DOHH2 (cell line): ENCODE measurements around the gene THEM5.

Experiments
- H3F3A ChIP-seq: fragments of 200-600 bp; sonication (generic), shearing (Covaris generic); 2 replicates; pipeline ENCODE4 v1.6.0; 2016; ENCODE audit warnings: antibody characterized with exemption, mild to moderate bottlenecking; ENCODE audit not compliant: control insufficient read depth, insufficient read depth
- H3K27ac ChIP-seq: fragments of 200-600 bp; sonication (generic); 2 replicates; pipeline ENCODE4 v1.5.1; 2014; ENCODE audit warnings: low read depth, mild to moderate bottlenecking, low read length, moderate library complexity
- H3K27me3 ChIP-seq: fragments of 200-600 bp; sonication (generic); 2 replicates; pipeline ENCODE4 v1.6.1; 2014; ENCODE audit warnings: mild to moderate bottlenecking, low read length, mixed read lengths; ENCODE audit not compliant: control insufficient read depth
- H3K36me3 ChIP-seq: fragments of 200-600 bp; sonication (generic); 2 replicates; pipeline ENCODE4 v1.6.1; 2014; ENCODE audit warnings: mild to moderate bottlenecking, low read length, moderate library complexity, mixed read lengths; ENCODE audit not compliant: control insufficient read depth
- H3K4me1 ChIP-seq: fragments of 200-600 bp; sonication (generic); 2 replicates; pipeline ENCODE4 v1.6.1; 2014; ENCODE audit warnings: mild to moderate bottlenecking, low read length, mixed read lengths; ENCODE audit not compliant: control insufficient read depth
- H3K4me2 ChIP-seq: fragments of 200-600 bp; sonication (generic); 2 replicates; pipeline ENCODE4 v1.6.0; 2014; ENCODE audit warnings: mild to moderate bottlenecking, low read length, moderate library complexity
- H3K4me3 ChIP-seq: fragments of 200-600 bp; sonication (generic); 2 replicates; pipeline ENCODE4 v1.5.1; 2014; ENCODE audit warnings: mild to moderate bottlenecking, low read length, mixed read lengths
- H3K79me2 ChIP-seq: fragments of 200-600 bp; sonication (generic); 2 replicates; pipeline ENCODE4 v1.6.1; 2014; ENCODE audit warnings: mild to moderate bottlenecking, low read length, mixed read lengths; ENCODE audit not compliant: control insufficient read depth
- H3K9me2 ChIP-seq: fragments of 200-600 bp; sonication (generic); replicated peaks from 2 replicates; pipeline ENCODE4 v1.6.1; 2014; ENCODE audit warnings: mild to moderate bottlenecking, low read length, mixed read lengths; ENCODE audit not compliant: control insufficient read depth
- H3K9me3 ChIP-seq: fragments of 200-600 bp; sonication (generic); 2 replicates; pipeline ENCODE4 v1.6.1; 2014; ENCODE audit warnings: antibody characterized with exemption, low read length, mixed read lengths; ENCODE audit not compliant: control insufficient read depth, insufficient read depth
- H4K20me1 ChIP-seq: fragments of 200-600 bp; sonication (generic); 2 replicates; pipeline ENCODE4 v1.6.0; 2014; ENCODE audit warnings: low read depth, mild to moderate bottlenecking, antibody characterized with exemption, low read length, moderate library complexity; ENCODE audit not compliant: control insufficient read depth, insufficient read depth
- EZH2phosphoT487 ChIP-seq: fragments of 200-600 bp; sonication (generic); IDR thresholded peaks from 2 replicates; pipeline ENCODE4 v1.6.1; 2017; ENCODE audit warnings: borderline replicate concordance, mild to moderate bottlenecking, antibody characterized with exemption, low read length, moderate library complexity, mixed read lengths
- TF ChIP-seq, protein P1 (sequence below): fragments of 200-600 bp; sonication (generic); IDR thresholded peaks from one replicate; pipeline ENCODE4 v1.5.1; 2014; ENCODE audit warnings: antibody characterized with exemption, mild to moderate bottlenecking, low read depth, low read length; ENCODE audit not compliant: poor library complexity, severe bottlenecking

The THEM5 gene

GRCh38 chr1:151846062-151846568 is 7.4 kb downstream of the THEM5 start:
- no peaks in the 10 kb centered on the region for H3K36me3 ChIP-seq
- no peak overlapping the region for H3K4me2 ChIP-seq
- H4K20me1 ChIP-seq = no peaks in the 10 kb centered on the region
- H3K9me2 ChIP-seq = no peaks in the 10 kb centered on the region
- no peak overlapping the region for H3K27ac ChIP-seq
- peaks cover 20% of the 10 kb centered on the region for H3K4me1 ChIP-seq
- H3K27me3 ChIP-seq = peaks cover 25% of the 10 kb centered on the region
- H3F3A ChIP-seq = 0 out of 2 replicates have a peak, but pooled peaks cover 6% of the 10 kb centered on the region
- H3K4me3 ChIP-seq = no peak overlapping the region
- H3K9me3 ChIP-seq = no peaks in the 10 kb centered on the region
- H3K79me2 ChIP-seq = no peaks in the 10 kb centered on the region
- no peak for TF ChIP-seq EZH2phosphoT487
- TF ChIP-seq, protein P1, sequence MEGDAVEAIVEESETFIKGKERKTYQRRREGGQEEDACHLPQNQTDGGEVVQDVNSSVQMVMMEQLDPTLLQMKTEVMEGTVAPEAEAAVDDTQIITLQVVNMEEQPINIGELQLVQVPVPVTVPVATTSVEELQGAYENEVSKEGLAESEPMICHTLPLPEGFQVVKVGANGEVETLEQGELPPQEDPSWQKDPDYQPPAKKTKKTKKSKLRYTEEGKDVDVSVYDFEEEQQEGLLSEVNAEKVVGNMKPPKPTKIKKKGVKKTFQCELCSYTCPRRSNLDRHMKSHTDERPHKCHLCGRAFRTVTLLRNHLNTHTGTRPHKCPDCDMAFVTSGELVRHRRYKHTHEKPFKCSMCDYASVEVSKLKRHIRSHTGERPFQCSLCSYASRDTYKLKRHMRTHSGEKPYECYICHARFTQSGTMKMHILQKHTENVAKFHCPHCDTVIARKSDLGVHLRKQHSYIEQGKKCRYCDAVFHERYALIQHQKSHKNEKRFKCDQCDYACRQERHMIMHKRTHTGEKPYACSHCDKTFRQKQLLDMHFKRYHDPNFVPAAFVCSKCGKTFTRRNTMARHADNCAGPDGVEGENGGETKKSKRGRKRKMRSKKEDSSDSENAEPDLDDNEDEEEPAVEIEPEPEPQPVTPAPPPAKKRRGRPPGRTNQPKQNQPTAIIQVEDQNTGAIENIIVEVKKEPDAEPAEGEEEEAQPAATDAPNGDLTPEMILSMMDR = no peak

- Histone ChIP-seq H3K9me2 (no peaks in the 10 kb centered on the region), H4K20me1 (no peaks in the 10 kb centered on the region), H3K4me3 (no peak overlapping the region), H3K27me3 (peaks cover 39% of the 10 kb centered on the region), H3K36me3 (no peaks in the 10 kb centered on the region), H3F3A (0 out of 2 replicates have a peak, but pooled peaks cover 6% of the 10 kb centered on the region), H3K4me1 (peaks cover 31% of the 10 kb centered on the region), H3K79me2 (no peaks in the 10 kb centered on the region), H3K4me2 (peak overlapping the region; percentile 29), H3K9me3 (no peaks in the 10 kb centered on the region), H3K27ac (no peak overlapping the region)
- TF ChIP-seq, protein P1 = no peak
- no peak for TF ChIP-seq EZH2phosphoT487
Observed at GRCh38 chr1:151843398-151843797, 10.1 kb downstream of the THEM5 start.

GRCh38 chr1:151841141-151841540 is 12.4 kb downstream of the THEM5 start:
- H3K79me2 ChIP-seq = no peaks in the 10 kb centered on the region
- H3K9me3 ChIP-seq = no peaks in the 10 kb centered on the region
- no peaks in the 10 kb centered on the region for H3K9me2 ChIP-seq
- H3F3A ChIP-seq = 0 out of 2 replicates have a peak, but pooled peaks cover 6% of the 10 kb centered on the region
- H3K4me3 ChIP-seq = no peak overlapping the region
- peaks cover 47% of the 10 kb centered on the region for H3K4me1 ChIP-seq
- H4K20me1 ChIP-seq = no peaks in the 10 kb centered on the region
- no peak overlapping the region for H3K27ac ChIP-seq
- no peak for TF ChIP-seq EZH2phosphoT487
- TF ChIP-seq, protein P1 = no peak
- no peaks in the 10 kb centered on the region for H3K36me3 ChIP-seq
- peaks cover 50% of the 10 kb centered on the region for H3K27me3 ChIP-seq
- no peak overlapping the region for H3K4me2 ChIP-seq
